ENCODE measurements around the gene CDH24.

- TF ChIP-seq, protein P1, sequence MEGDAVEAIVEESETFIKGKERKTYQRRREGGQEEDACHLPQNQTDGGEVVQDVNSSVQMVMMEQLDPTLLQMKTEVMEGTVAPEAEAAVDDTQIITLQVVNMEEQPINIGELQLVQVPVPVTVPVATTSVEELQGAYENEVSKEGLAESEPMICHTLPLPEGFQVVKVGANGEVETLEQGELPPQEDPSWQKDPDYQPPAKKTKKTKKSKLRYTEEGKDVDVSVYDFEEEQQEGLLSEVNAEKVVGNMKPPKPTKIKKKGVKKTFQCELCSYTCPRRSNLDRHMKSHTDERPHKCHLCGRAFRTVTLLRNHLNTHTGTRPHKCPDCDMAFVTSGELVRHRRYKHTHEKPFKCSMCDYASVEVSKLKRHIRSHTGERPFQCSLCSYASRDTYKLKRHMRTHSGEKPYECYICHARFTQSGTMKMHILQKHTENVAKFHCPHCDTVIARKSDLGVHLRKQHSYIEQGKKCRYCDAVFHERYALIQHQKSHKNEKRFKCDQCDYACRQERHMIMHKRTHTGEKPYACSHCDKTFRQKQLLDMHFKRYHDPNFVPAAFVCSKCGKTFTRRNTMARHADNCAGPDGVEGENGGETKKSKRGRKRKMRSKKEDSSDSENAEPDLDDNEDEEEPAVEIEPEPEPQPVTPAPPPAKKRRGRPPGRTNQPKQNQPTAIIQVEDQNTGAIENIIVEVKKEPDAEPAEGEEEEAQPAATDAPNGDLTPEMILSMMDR (IDR thresholded peaks at IDR 0.05; ENCODE audit: insufficient read depth, low read length): no peak
- TF ChIP-seq REST (IDR thresholded peaks at IDR 0.05; ENCODE audit: insufficient replicate concordance, low read depth): no peak
Measured at GRCh38 chr14:23047034-23047634, 10.2 kb downstream of the CDH24 start.

All from HL-60 (cell line).